GM18517 (cell line): Measurements from ENCODE around the gene COMMD9.

Experiments
- ATAC-seq: cut with Tn5 transposase; IDR thresholded peaks from one replicate; pipeline ENCODE4 v1.9.1; 2021; ENCODE audit warnings: mild to moderate bottlenecking, moderate library complexity; ENCODE audit not compliant: unreplicated experiment

The COMMD9 gene

GRCh38 chr11:36258730-36259360, 30.4 kb downstream of the COMMD9 start:
- no peak for ATAC-seq

- no peak for ATAC-seq
These were observed 31.9 kb downstream of the COMMD9 start for GRCh38 chr11:36257351-36257750.

- no peak for ATAC-seq
These were observed 34.5 kb downstream of the COMMD9 start for GRCh38 chr11:36254713-36255112.

GRCh38 chr11:36253238-36253637, 36.0 kb downstream of the COMMD9 start:
- ATAC-seq = no peak

GRCh38 chr11:36251823-36252222, 37.4 kb downstream of the COMMD9 start:
- no peak for ATAC-seq

GRCh38 chr11:36249246-36249645, 40.0 kb downstream of the COMMD9 start:
- no peak for ATAC-seq

- ATAC-seq = no peak
These were observed 40.8 kb downstream of the COMMD9 start for GRCh38 chr11:36248436-36248835.

- no peak for ATAC-seq
These were observed 41.7 kb downstream of the COMMD9 start for GRCh38 chr11:36247493-36247892.

- ATAC-seq = no peak
These were observed 45.6 kb downstream of the COMMD9 start for GRCh38 chr11:36243641-36244040.

- ATAC-seq = no peak
These were observed 47.7 kb downstream of the COMMD9 start for GRCh38 chr11:36241497-36241896.

GRCh38 chr11:36240801-36241200, 48.4 kb downstream of the COMMD9 start:
- no peak for ATAC-seq

GRCh38 chr11:36240173-36240572, 49.1 kb downstream of the COMMD9 start:
- no peak for ATAC-seq

GRCh38 chr11:36239636-36240035, 49.6 kb downstream of the COMMD9 start:
- no peak for ATAC-seq

GRCh38 chr11:36238881-36239280, 50.3 kb downstream of the COMMD9 start:
- no peak for ATAC-seq

- no peak for ATAC-seq
These were observed 51.1 kb downstream of the COMMD9 start for GRCh38 chr11:36238036-36238631.

- ATAC-seq = no peak
These were observed 51.8 kb downstream of the COMMD9 start for GRCh38 chr11:36237391-36237790.

GRCh38 chr11:36235750-36236149, 53.5 kb downstream of the COMMD9 start:
- ATAC-seq = no peak

GRCh38 chr11:36234825-36235224, 54.4 kb downstream of the COMMD9 start:
- no peak for ATAC-seq

GRCh38 chr11:36233204-36233603, 56.0 kb downstream of the COMMD9 start:
- ATAC-seq = no peak

GRCh38 chr11:36230779-36231699, 58.2 kb downstream of the COMMD9 start:
- no peak for ATAC-seq

GRCh38 chr11:36229091-36229705, 60.0 kb downstream of the COMMD9 start:
- no peak for ATAC-seq
